AG09319 (cell line): ENCODE data around the gene FYN.
A peak's percentile ranks its signal among the peaks of the same experiment; 100 is the strongest.
"Not testable (repeated sequence)": the region's sequence is repeated elsewhere in the genome, so short reads cannot be mapped to it uniquely, and the experiment has no call there.

Experiments used
- DNase-seq: peaks from one replicate; pipeline ENCODE4 v3.0.0-alpha.2; 2010; ENCODE audit warnings: low read depth; ENCODE audit errors: extremely low read depth
- TF ChIP-seq, protein P1 (sequence below): IDR thresholded peaks from 2 replicates; pipeline ENCODE4 v1.5.1; 2011; ENCODE audit warnings: low read depth, mild to moderate bottlenecking, inconsistent platforms, low read length, moderate library complexity

The FYN gene

DNA sequence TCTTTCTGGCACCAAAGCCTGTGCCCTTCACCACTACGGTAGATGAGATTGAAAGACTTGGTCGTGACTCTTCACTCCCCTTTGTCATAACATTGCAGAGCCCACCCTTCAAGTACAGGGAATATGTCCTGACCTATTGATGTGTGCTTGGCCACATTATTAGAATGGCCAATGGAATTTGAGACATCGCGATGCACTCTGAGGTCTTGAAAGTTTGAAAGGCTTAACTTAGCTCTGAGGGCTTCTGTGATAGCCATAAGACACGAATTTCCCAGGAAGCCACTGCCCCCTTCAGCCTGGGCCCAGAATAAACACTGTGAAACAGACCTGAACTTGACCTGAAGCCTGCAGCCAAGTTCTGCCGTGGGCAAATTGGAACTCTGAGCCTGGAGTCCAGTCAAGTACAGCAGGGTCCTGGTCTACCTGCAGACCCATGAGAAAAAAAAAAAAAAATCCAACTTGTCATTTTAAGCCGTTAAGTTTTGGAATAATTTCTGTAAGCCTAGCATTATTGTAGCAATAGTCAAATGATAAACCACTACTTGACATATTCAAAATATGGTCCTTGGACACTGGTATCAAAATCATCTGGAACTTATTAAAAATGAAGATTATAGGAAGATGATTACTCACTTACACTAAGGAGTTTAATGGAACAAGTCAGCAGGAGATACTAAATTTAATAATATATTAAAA, 230.6 kb downstream of the FYN start:
- peak; percentile 61 for DNase-seq
- TF ChIP-seq, protein P1, sequence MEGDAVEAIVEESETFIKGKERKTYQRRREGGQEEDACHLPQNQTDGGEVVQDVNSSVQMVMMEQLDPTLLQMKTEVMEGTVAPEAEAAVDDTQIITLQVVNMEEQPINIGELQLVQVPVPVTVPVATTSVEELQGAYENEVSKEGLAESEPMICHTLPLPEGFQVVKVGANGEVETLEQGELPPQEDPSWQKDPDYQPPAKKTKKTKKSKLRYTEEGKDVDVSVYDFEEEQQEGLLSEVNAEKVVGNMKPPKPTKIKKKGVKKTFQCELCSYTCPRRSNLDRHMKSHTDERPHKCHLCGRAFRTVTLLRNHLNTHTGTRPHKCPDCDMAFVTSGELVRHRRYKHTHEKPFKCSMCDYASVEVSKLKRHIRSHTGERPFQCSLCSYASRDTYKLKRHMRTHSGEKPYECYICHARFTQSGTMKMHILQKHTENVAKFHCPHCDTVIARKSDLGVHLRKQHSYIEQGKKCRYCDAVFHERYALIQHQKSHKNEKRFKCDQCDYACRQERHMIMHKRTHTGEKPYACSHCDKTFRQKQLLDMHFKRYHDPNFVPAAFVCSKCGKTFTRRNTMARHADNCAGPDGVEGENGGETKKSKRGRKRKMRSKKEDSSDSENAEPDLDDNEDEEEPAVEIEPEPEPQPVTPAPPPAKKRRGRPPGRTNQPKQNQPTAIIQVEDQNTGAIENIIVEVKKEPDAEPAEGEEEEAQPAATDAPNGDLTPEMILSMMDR: peak; percentile 80

DNA sequence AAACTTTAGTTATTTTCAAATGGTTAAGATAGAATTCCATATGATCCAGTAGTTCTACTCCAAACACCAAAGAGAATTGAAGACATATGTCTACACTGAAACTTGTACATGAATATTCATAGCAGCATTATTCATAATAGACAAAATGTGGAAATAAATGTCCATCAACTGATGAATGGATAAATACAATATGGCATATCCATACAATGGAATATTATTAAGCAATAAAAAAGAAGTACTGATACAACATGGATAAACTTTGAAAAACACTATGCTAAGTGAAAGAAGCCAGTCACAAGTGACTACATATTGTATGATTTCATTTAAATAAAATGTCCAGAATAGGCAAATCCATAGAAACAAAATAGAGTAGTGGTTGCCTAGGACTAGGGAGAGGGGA, 234.0 kb downstream of the FYN start:
- no peak for DNase-seq
- TF ChIP-seq, protein P1: no peak

DNA sequence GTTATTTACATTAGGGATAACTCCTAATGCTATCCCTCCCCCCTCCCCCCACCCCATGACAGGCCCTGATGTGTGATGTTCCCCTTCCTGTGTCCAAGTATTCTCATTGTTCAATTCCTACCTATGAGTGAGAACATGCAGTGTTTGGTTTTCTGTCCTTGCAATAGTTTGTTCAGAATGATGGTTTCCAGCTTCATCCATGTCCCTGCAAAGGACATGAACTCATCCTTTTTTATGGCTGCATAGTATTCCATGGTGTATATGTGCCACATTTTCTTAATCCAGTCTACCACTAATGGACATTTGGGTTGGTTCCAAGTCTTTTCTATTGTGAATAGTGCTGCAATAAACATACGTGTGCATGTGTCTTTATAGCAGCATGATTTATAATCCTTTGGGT, 238.3 kb downstream of the FYN start:
- DNase-seq: not testable (repeated sequence)

DNA sequence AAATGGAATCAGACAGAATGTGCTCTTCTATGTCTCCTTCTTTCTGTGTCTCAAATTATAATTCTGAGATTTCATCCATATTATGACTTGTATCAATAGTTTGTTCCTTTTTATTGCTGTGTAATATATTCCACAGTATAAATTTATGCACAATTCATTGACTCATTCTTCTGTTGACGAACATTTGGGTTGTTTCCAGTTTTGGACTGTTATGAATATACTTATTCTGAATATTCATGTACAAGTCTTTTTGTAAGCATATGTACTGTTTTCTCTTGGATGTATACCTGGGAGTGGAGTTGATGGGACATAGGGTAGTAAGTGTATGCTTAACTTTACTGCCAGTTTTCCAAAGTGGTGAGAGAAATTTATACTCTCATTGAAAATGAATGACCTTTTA, 239.4 kb downstream of the FYN start:
- TF ChIP-seq, protein P1: no peak
- DNase-seq: no peak

DNA sequence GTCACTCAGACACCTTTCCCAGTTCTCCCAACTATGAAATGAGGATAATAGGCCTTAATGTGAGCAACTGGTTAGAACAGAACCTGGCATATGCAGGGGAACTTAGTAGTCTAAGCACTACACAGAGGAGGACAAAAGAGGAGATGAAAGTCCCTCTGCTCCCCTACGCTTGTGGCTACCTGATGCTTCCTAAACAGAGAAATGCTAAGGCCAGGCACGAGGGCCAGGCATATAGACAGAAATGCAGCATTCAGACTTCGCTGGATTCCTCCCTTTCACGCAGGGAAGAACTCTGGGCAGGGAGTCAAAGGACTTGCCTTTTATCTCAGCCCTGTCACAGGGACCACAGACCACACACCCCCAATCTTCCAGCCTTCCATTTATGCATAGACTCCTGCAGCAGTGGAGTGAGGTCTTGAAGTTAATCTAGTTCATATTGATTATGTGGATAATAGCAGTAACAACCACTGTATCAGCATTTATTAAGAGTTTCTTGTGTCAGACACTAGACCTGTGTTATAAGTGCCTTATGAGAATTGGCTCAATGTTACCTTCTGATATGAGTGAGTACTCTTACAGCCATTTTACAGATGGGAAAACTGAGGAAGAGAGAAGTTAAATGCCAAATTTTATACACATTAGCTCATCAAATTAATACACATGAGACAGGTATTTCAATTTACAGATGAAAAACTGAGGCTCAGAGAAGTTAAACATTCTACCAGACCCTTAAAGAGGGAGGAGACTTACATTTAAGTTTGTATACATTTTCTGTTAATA, 240.6 kb downstream of the FYN start:
- TF ChIP-seq, protein P1: no peak

DNA sequence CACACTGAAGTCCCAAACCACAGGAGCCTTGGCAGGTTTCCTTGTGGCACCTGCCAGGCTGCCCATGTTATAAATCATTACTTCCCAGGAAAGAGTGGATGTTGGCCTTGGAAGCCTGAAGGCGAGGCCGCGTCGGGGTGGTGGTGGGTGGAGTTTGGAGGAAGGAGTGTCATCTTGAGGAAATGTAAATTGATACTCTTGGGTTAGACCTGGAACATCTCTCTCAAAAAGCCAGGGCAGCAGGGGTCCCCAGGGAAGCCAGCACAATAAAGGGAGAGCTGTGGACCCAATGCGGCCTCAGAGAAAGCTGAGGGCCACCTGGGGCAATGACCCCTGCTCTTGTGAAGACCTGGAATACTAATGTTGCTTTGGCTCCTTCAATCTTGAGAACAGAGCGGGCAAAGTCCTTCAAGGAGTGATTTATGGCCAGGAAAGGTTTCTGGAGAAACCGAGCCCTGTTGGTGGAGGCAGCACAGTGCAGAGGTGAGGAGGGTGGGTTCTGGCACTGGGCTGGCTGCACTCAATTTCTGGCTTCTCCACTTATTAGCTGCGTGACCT, 241.3 kb downstream of the FYN start:
- TF ChIP-seq, protein P1: no peak
- no peak for DNase-seq

More for the DNA sequence above, 240.6 kb downstream of the FYN start:
- DNase-seq: no peak

DNA sequence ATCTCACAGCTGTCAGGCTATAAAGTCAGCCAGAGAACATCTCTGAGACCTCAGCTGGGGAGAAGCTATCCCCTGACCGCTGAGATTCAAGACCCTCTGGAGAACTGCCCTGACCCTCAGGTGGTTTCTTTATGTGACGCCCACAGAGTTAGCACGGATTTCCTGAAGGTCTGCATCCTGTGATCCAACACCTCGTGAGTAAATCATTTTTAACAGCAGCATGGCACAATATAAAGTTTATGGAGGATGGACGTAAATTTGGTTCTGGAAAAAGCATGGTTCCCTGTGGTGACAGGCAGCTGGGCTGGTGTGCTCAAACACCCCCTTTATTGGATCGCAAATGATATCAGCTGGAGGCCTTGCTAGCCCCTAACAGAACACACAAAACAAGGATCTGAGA, 242.2 kb downstream of the FYN start:
- no peak for DNase-seq
- TF ChIP-seq, protein P1: no peak
